Ovary (tissue), 9 donors: ENCODE measurements around the gene MECP2. TPM values are rescaled to one million over a fixed set of nuclear protein-coding genes. Genes with fewer than 3 reads are reported as not detected.

Experiments
- DNase-seq, 5 donors: peaks; one replicate each; pipeline ENCODE4 v3.0.0-alpha.2; 2019 to 2020
- H3K27ac ChIP-seq, 2 donors: fragments of 200-600 bp; one replicate each; pipeline versions ENCODE4 v1.5.1 to v1.8.0; 2019 to 2022
- H3K27me3 ChIP-seq: fragments of 200-600 bp; one replicate; pipeline ENCODE4 v1.8.0; 2022
- H3K36me3 ChIP-seq: fragments of 200-600 bp; sonication (generic); one replicate; pipeline ENCODE4 v1.5.1; 2019
- H3K4me1 ChIP-seq: one replicate; pipeline ENCODE4 v1.8.1; 2013; ENCODE audit warnings: mild to moderate bottlenecking, moderate library complexity; ENCODE audit not compliant: insufficient read depth
- H3K4me3 ChIP-seq: fragments of 200-600 bp; sonication (generic); one replicate; pipeline ENCODE4 v1.5.1; 2017
- H3K9me3 ChIP-seq, 2 donors: fragments of 200-600 bp in 1 of 2; sonication (generic) in 1 of 2; one replicate each; pipeline versions ENCODE4 v1.5.1 to v1.8.1; 2013 to 2019; ENCODE audit warnings: mild to moderate bottlenecking in 1 of 2, moderate library complexity in 1 of 2
- CTCF ChIP-seq, 3 donors: fragments of 450-650 bp in 2 of 3; fragments of 200-600 bp in 1 of 3; IDR thresholded peaks; one replicate each; pipeline versions ENCODE4 v1.5.1 to v1.8.0; 2016 to 2022; ENCODE audit warnings: antibody characterized with exemption in 3 of 3, mild to moderate bottlenecking in 1 of 3
- EP300 ChIP-seq: sonication (generic); formaldehyde crosslinking; IDR thresholded peaks from one replicate; pipeline ENCODE4 v1.6.1; 2017; ENCODE audit warnings: antibody characterized with exemption
- POLR2A ChIP-seq: fragments of 450-650 bp; IDR thresholded peaks from one replicate; pipeline ENCODE4 v1.6.1; 2017; ENCODE audit warnings: antibody characterized with exemption, mild to moderate bottlenecking, moderate library complexity
- WGBS, 3 donors: extraction: QIAGEN DNeasy Blood & Tissue Kit in 1 of 3; methylation state at CpG; one replicate each; pipeline versions ENCODE4 v1.1.5 to v1.1.7; 2013 to 2017; 5-methylcytosine and 5-hydroxymethylcytosine counted together
- intact Hi-C, 4 donors: fragments of 100-400 bp; cut with DNase I; formaldehyde crosslinking; loops; one replicate each; pipeline versions ENCODE4 v1.11.0 to v1.15.1; 2022 to 2023
- polyA plus RNA-seq, 2 donors: library from polyadenylated mRNA; stranded (reverse); fragments of 200-250 nt in 1 of 2; fragments of 350-450 nt in 1 of 2; fragmentation: Illumina TruSeq in 1 of 2; extraction: RNeasy Lipid Tissue Mini Kit (QIAGEN cat#74804) in 1 of 2; gene quantifications; one replicate each; pipeline ENCODE4 v1.2.3, GENCODE V29; 2013 to 2014
- total RNA-seq, 7 donors: library from RNA; depleted of rRNA in 2 of 7; stranded (reverse); fragments of >200 nt in 2 of 7; fragmentation: NEBNext Ultra II Directional in 3 of 7; extraction: Animal tissue kit (Norgen Biotek cat#: 25700) in 3 of 7; gene quantifications; one replicate each; pipeline versions ENCODE4 v1.1.0 to v1.2.4, GENCODE V29; 2016 to 2023
- donor health status: DM: no; HTN: no; CAD: no; lungs with moderate emphysema.
- donor health status: DM: no; HTN: no; CAD: no.
- donor health status: Bipolar disorder and iron deficiency.
- donor health status: DM: yes; HTN: yes; CAD: no.
- donor health status: DM: no; HTN: no; CAD: no.
- donor health status: DM: yes; HTN: yes; CAD: no.

Gene MECP2
- total and polyA plus RNA-seq, 9 donors = 26.8 to 91.2 (median 62.2) TPM

DNA sequence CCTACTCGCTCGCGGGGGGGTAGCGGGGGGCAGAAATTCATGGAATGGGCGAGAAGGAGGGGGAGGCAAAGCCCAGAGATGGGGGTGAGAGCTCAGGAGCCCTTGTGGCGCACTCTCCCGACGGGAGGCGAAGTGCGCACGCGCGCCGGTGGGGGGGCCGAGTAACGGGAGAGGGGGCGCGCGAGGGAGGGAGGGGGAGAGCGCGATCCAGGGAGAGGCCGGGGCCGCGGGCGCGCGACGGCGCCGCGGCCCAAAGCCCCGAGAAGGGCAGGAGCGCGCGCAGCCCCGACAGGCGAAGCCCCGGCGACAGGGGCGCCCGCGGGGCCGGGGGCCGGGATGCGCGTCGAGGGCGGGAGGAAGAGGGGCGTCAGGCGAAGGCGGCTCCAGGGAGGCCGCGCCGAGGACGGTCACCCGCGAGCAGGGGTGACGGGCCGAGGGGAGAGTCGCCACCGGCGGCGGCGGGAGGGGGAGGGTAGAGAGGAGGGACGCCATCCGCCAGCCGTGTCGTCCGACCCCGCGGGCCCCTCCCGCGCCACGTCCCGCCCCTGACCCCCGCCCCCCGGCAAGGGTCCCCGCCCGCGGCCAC lies 421 bp downstream of the MECP2 start:
- peaks cover 3% of the 10 kb centered on the region for H3K4me1 ChIP-seq
- peak; percentile 78 to 87 (median 84) for DNase-seq
- no peaks in the 10 kb centered on the region for H3K36me3 ChIP-seq
- no peaks in the 10 kb centered on the region for H3K27me3 ChIP-seq
- WGBS, 3 donors = 27 to 47% (median 36%) methylated on average over 60 to 75 of the region's 80 CpGs
- peak overlapping the region; percentile 83 for H3K4me3 ChIP-seq
- no peaks in the 10 kb centered on the region for H3K9me3 ChIP-seq
- TF ChIP-seq POLR2A (no peak), CTCF (IDR thresholded peaks at IDR 0.05) (no peak), EP300 (no peak)
- intact Hi-C loops = no loop called here
- H3K27ac ChIP-seq = peak overlapping the region; percentile 98 to 99

GRCh38 chrX:154096140-154097002 lies 1.1 kb downstream of the MECP2 start:
- WGBS, 3 donors = 37 to 48% (median 43%) methylated on average over 31 of the region's 31 CpGs
- peak overlapping the region; percentile 83 for H3K4me3 ChIP-seq
- intact Hi-C loops = no loop called here
- TF ChIP-seq EP300 (no peak), CTCF (IDR thresholded peaks at IDR 0.05) (no peak), POLR2A (no peak)
- peaks cover 5% of the 10 kb centered on the region for H3K4me1 ChIP-seq
- no peaks in the 10 kb centered on the region for H3K27me3 ChIP-seq
- peak overlapping the region; percentile 98 to 99 for H3K27ac ChIP-seq
- peak; percentile 28 to 47 (median 42) for DNase-seq
- no peaks in the 10 kb centered on the region for H3K9me3 ChIP-seq
- H3K36me3 ChIP-seq = no peaks in the 10 kb centered on the region

DNA sequence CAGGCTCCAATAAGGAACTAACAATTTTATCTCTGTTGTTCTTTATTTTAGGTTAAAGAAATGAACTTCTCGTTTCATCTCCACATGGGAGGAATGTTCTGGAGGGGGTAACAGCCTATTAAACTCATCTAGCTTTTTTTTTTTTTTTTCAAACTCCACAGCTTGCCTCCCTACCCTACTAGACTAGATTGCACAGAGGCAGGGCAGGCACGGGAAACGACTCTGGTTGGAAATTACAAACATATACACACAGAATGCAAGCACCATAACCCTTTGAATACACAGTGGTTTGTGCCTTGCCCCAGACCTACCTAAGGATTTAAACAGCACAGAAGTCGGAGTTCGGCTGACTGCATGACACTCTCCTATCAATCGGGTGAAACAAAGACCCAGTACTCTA lies 2.7 kb downstream of the MECP2 start:
- H3K4me1 ChIP-seq = peaks cover 5% of the 10 kb centered on the region
- no peak overlapping the region for H3K4me3 ChIP-seq
- no peaks in the 10 kb centered on the region for H3K9me3 ChIP-seq
- no peaks in the 10 kb centered on the region for H3K36me3 ChIP-seq
- 43 to 50% (median 50%) methylated on average over 6 of the region's 6 CpGs for WGBS, 3 donors
- intact Hi-C loops = loop anchor here in 1 of 4 donors (5.0 kb wide), 1 partner anchor 78 kb away; the partner anchor contains the start of gene IRAK1
- DNase-seq = no peak
- H3K27me3 ChIP-seq = no peaks in the 10 kb centered on the region
- TF ChIP-seq POLR2A (no peak), EP300 (no peak), CTCF (IDR thresholded peaks at IDR 0.05) (no peak)
- no peak overlapping the region for H3K27ac ChIP-seq

GRCh38 chrX:154093965-154094364 lies 3.6 kb downstream of the MECP2 start:
- intact Hi-C loops = loop anchor here in 1 of 4 donors (5.0 kb wide), 1 partner anchor 77 kb away; the partner anchor contains the start of gene IRAK1
- H3K36me3 ChIP-seq = no peaks in the 10 kb centered on the region
- no peaks in the 10 kb centered on the region for H3K9me3 ChIP-seq
- H3K27me3 ChIP-seq = no peaks in the 10 kb centered on the region
- no peak overlapping the region for H3K27ac ChIP-seq
- WGBS, 3 donors = 47 to 54% (median 52%) methylated on average over 5 of the region's 5 CpGs
- no peak for TF ChIP-seq EP300
- no peak for TF ChIP-seq POLR2A
- no peak for TF ChIP-seq CTCF (IDR thresholded peaks at IDR 0.05)
- no peak for DNase-seq
- H3K4me3 ChIP-seq = no peak overlapping the region
- peaks cover 5% of the 10 kb centered on the region for H3K4me1 ChIP-seq
